Keratinocyte (primary cell): Measurements from ENCODE around the gene ASAP3. TPM values are rescaled to one million over a fixed set of nuclear protein-coding genes. Genes with fewer than 3 reads are reported as not detected.

Experiments
- DNase-seq: peaks from one replicate; pipeline ENCODE4 v3.0.0-alpha.2; 2011; ENCODE audit warnings: low read depth, missing footprints, low spot score
- FAIRE-seq: peaks from 2 replicates; lab custom pipeline; 2011; peaks lifted over from hg19 to GRCh38; lab: Jason Lieb, UNC
- H2AFZ ChIP-seq: 2 replicates; pipeline ENCODE4 v1.6.0; 2012; ENCODE audit warnings: low read length, control low read depth, inconsistent platforms; ENCODE audit not compliant: control insufficient read depth
- H3K27ac ChIP-seq: 2 replicates; pipeline ENCODE4 v1.5.1; 2011; ENCODE audit warnings: low read length; ENCODE audit not compliant: control insufficient read depth, insufficient read depth
- H3K27me3 ChIP-seq: 3 replicates; pipeline ENCODE4 v1.6.0; 2011; ENCODE audit warnings: low read length; ENCODE audit not compliant: control insufficient read depth, insufficient read depth; ENCODE audit errors: extremely low read depth
- H3K36me3 ChIP-seq, 2 experiments: 2 replicates in 1 of 2; 3 replicates in 1 of 2; pipeline ENCODE4 v1.5.1; 2011; ENCODE audit warnings: low read length in 2 of 2, mild to moderate bottlenecking in 1 of 2; ENCODE audit not compliant: control insufficient read depth in 2 of 2, insufficient read depth in 2 of 2; ENCODE audit errors: extremely low read depth in 1 of 2
- H3K4me1 ChIP-seq: 3 replicates; pipeline ENCODE4 v1.5.1; 2011; ENCODE audit warnings: low read length; ENCODE audit not compliant: control insufficient read depth, insufficient read depth; ENCODE audit errors: extremely low read depth
- H3K4me2 ChIP-seq: 3 replicates; pipeline ENCODE4 v1.6.0; 2011; ENCODE audit warnings: low read depth, low read length; ENCODE audit not compliant: control insufficient read depth, insufficient read depth; ENCODE audit errors: extremely low read depth
- H3K4me3 ChIP-seq, 3 experiments: fragments of 200-600 bp in 1 of 3; sonication (generic) in 1 of 3; 2 replicates in 2 of 3; 3 replicates in 1 of 3; pipeline ENCODE4 v1.5.1; 2011 to 2016; ENCODE audit warnings: low read length in 3 of 3, mild to moderate bottlenecking in 3 of 3, control low read depth in 2 of 3, inconsistent platforms in 1 of 3, low read depth in 1 of 3, mixed read lengths in 1 of 3, mixed run types in 1 of 3, moderate library complexity in 1 of 3; ENCODE audit not compliant: control insufficient read depth in 2 of 3, insufficient read depth in 2 of 3; ENCODE audit errors: extremely low read depth in 1 of 3
- H3K79me2 ChIP-seq: 2 replicates; pipeline ENCODE4 v1.6.0; 2012; ENCODE audit warnings: low read length; ENCODE audit not compliant: control insufficient read depth, insufficient read depth
- H3K9ac ChIP-seq: 3 replicates; pipeline ENCODE4 v1.6.0; 2011; ENCODE audit warnings: low read length; ENCODE audit not compliant: control insufficient read depth, insufficient read depth; ENCODE audit errors: extremely low read depth
- H3K9me1 ChIP-seq: 3 replicates; pipeline ENCODE4 v1.6.0; 2011; ENCODE audit warnings: low read length; ENCODE audit not compliant: control insufficient read depth, insufficient read depth; ENCODE audit errors: extremely low read depth
- H3K9me3 ChIP-seq: 2 replicates; pipeline ENCODE4 v1.5.1; 2012; ENCODE audit warnings: low read depth, low read length; ENCODE audit not compliant: control insufficient read depth
- H4K20me1 ChIP-seq: 3 replicates; pipeline ENCODE4 v1.6.0; 2011; ENCODE audit warnings: low read length; ENCODE audit not compliant: control insufficient read depth, insufficient read depth; ENCODE audit errors: extremely low read depth
- CTCF ChIP-seq, 3 experiments: IDR thresholded peaks in 1 of 3; conservative IDR thresholded peaks in 1 of 3; optimal IDR thresholded peaks in 1 of 3; 2 replicates in 2 of 3; 3 replicates in 1 of 3; pipeline versions ENCODE3 to v1.5.1; 2011; ENCODE audit warnings: low read length in 3 of 3, mild to moderate bottlenecking in 3 of 3, moderate library complexity in 2 of 3, control low read depth in 1 of 3, inconsistent platforms in 1 of 3; ENCODE audit not compliant: insufficient read depth in 2 of 3; ENCODE audit errors: extremely low read depth in 1 of 3
- EZH2 ChIP-seq: IDR thresholded peaks from one replicate; pipeline ENCODE4 v1.6.1; 2012; ENCODE audit warnings: inconsistent platforms, mild to moderate bottlenecking, low read length, moderate library complexity
- dilution Hi-C: fragments of 300-500 bp; cut with MboI; formaldehyde crosslinking; loops from one replicate; pipeline ENCODE4 v1.7.0; 2020; ENCODE audit warnings: low sequenced_read_pairs; ENCODE audit not compliant: extremely low pct_ligation_motif_present
- polyA plus RNA-seq, 5 experiments: library from polyadenylated mRNA; depleted of rRNA in 3 of 5; stranded (reverse) in 3 of 5; stranded (forward) in 1 of 5; unstranded in 1 of 5; fragments of >200 nt; gene quantifications; 1 replicate in 1 of 5; 2 replicates in 3 of 5; 3 replicates in 1 of 5; pipeline versions ENCODE4 v1.2.1 to v1.2.3, GENCODE V29; 2011 to 2012; ENCODE audit warnings: missing spikeins in 2 of 5, low read depth in 1 of 5, low replicate concordance in 1 of 5

Gene ASAP3
- polyA plus RNA-seq, 1 donor (not counting 4 experiments of a cell fraction or from before 2014, with no cell fraction given), result 11.4 TPM

DNA sequence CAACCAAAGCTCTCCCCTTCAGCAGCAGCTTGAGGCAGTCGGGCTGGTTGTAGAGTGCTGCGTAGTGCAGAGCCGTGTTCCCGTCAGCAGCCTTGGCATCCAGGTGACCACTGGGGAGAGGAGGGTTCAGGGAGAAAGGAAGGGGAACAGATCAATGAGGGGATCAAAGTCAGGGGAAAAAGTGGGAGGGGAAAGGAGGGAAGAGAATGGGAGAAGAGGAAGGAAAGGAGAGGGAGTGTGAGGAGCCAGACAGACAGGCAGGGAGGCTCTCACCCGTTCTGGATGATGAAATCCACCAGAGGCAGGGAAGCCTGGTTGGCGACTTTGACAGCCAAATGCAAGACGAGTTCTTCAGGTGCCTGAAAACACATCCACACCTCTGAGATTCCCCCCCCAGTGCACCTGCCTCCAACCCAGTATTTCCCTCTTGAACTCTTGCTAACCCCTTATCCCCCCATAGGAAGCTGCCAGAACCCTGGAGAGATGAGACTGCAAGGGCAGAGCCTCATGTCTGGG, 49.7 kb downstream of the ASAP3 start:
- Histone ChIP-seq H3K9me1 (no peaks in the 10 kb centered on the region), H3K9me3 (no peaks in the 10 kb centered on the region), H3K4me2 (no peak overlapping the region), H3K27ac (no peak overlapping the region), H3K79me2 (no peaks in the 10 kb centered on the region), H4K20me1 (no peaks in the 10 kb centered on the region), H2AFZ (no peak overlapping the region), H3K4me1 (no peaks in the 10 kb centered on the region), H3K9ac (no peak overlapping the region), H3K4me3 (no peak overlapping the region), H3K27me3 (no peaks in the 10 kb centered on the region), H3K36me3 (peaks cover 0 to 32% of the 10 kb centered on the region in 2 experiments)
- TF ChIP-seq EZH2, result no peak
- no peak for TF ChIP-seq CTCF (optimal IDR thresholded peaks at IDR 0.05 in 1 of 3, IDR thresholded peaks at IDR 0.05 in 1 of 3, conservative IDR thresholded peaks at IDR 0.05 in 1 of 3; ENCODE audit: extremely low read depth in 1 of 3, insufficient read depth in 2 of 3, low read length in 3 of 3)
- dilution Hi-C loops, result no loop called here
- no peak for FAIRE-seq
- no peak for DNase-seq

- TF ChIP-seq CTCF (optimal IDR thresholded peaks at IDR 0.05 in 1 of 3, IDR thresholded peaks at IDR 0.05 in 1 of 3, conservative IDR thresholded peaks at IDR 0.05 in 1 of 3; ENCODE audit: extremely low read depth in 1 of 3, insufficient read depth in 2 of 3, low read length in 3 of 3) (no peak), EZH2 (no peak)
- Histone ChIP-seq H3K27me3 (peaks cover 11% of the 10 kb centered on the region), H3K9me1 (no peaks in the 10 kb centered on the region), H4K20me1 (no peaks in the 10 kb centered on the region), H3K36me3 (peaks cover 0 to 30% of the 10 kb centered on the region in 2 experiments), H3K4me2 (no peak overlapping the region), H3K9ac (no peak overlapping the region), H3K4me1 (no peaks in the 10 kb centered on the region), H3K9me3 (no peaks in the 10 kb centered on the region), H3K79me2 (no peaks in the 10 kb centered on the region), H2AFZ (no peak overlapping the region), H3K27ac (no peak overlapping the region), H3K4me3 (no peak overlapping the region)
- DNase-seq (no peak), FAIRE-seq (no peak)
- dilution Hi-C loops, result no loop called here
Observed at GRCh38 chr1:23433122-23433521, 50.9 kb downstream of the ASAP3 start.
